Heart left ventricle (tissue), 16 donors: ENCODE measurements around the gene STKLD1. TPM values are rescaled to one million over a fixed set of nuclear protein-coding genes. Genes with fewer than 3 reads are reported as not detected.
A peak's percentile ranks its signal among the peaks of the same experiment; 100 is the strongest.

Source experiments
- ATAC-seq, 4 donors: fragments of 200-7000 bp; cut with Tn5 transposase; one replicate each; pipeline ENCODE4 v1.9.1; 2020 to 2022; ENCODE audit warnings: moderate library complexity in 4 of 4, mild to moderate bottlenecking in 3 of 4, moderate number of reproducible peaks in 1 of 4
- DNase-seq, 5 donors: peaks; one replicate each; pipeline ENCODE4 v3.0.0-alpha.2; 2020
- H3K27ac ChIP-seq, 12 donors: fragments of 200-600 bp; sonication (generic) in 4 of 12; one replicate each; pipeline versions ENCODE4 v1.5.0 to v1.8.0; 2016 to 2022; ENCODE audit warnings: mild to moderate bottlenecking in 2 of 12
- H3K27me3 ChIP-seq, 9 donors: fragments of 200-600 bp; sonication (generic) in 2 of 9; one replicate each; pipeline versions ENCODE4 v1.5.1 to v1.8.0; 2016 to 2022; ENCODE audit warnings: mild to moderate bottlenecking in 3 of 9
- H3K36me3 ChIP-seq, 9 donors: fragments of 200-600 bp; sonication (generic) in 2 of 9; one replicate each; pipeline versions ENCODE4 v1.5.0 to v1.8.0; 2018 to 2022; ENCODE audit warnings: mild to moderate bottlenecking in 2 of 9
- H3K4me1 ChIP-seq, 12 donors: fragments of 200-600 bp; sonication (generic) in 4 of 12; one replicate each; pipeline versions ENCODE4 v1.5.0 to v1.8.0; 2016 to 2022; ENCODE audit warnings: mild to moderate bottlenecking in 3 of 12
- H3K4me3 ChIP-seq, 12 donors: fragments of 200-600 bp; sonication (generic) in 4 of 12; one replicate each; pipeline versions ENCODE4 v1.5.0 to v1.8.0; 2017 to 2022; ENCODE audit warnings: mild to moderate bottlenecking in 9 of 12, moderate library complexity in 4 of 12
- H3K9me3 ChIP-seq, 12 donors: fragments of 200-600 bp; sonication (generic) in 4 of 12; one replicate each; pipeline versions ENCODE4 v1.5.0 to v1.8.0; 2016 to 2022; ENCODE audit warnings: mild to moderate bottlenecking in 1 of 12
- CTCF ChIP-seq, 12 donors: fragments of 200-600 bp; sonication (generic) in 4 of 12; IDR thresholded peaks; one replicate each; pipeline versions ENCODE4 v1.5.0 to v1.8.0; 2018 to 2022; ENCODE audit warnings: antibody characterized with exemption in 12 of 12, mild to moderate bottlenecking in 5 of 12
- POLR2A ChIP-seq, 2 donors: fragments of 450-650 bp; IDR thresholded peaks; one replicate each; pipeline ENCODE4 v1.6.1; 2017; ENCODE audit warnings: antibody characterized with exemption in 2 of 2, mild to moderate bottlenecking in 2 of 2, moderate library complexity in 2 of 2
- WGBS, 4 donors: extraction: QIAGEN DNeasy Blood & Tissue Kit in 2 of 4; methylation state at CpG; one replicate each; pipeline versions ENCODE4 v1.1.5 to v1.1.7; 2013 to 2018; 5-methylcytosine and 5-hydroxymethylcytosine counted together
- intact Hi-C, 10 donors: fragments of 100-400 bp; cut with DNase I; formaldehyde crosslinking; loops; one replicate each; pipeline versions ENCODE4 v1.11.1 to v1.14.2; 2022
- polyA plus RNA-seq, 2 donors: library from polyadenylated mRNA; stranded (reverse); fragments of 200-250 nt; gene quantifications; one replicate each; pipeline ENCODE4 v1.2.3, GENCODE V29; 2013
- total RNA-seq, 9 donors: library from RNA; depleted of rRNA in 2 of 9; stranded (reverse); fragments of >200 nt in 2 of 9; fragmentation: NEBNext Ultra II Directional in 3 of 9; extraction: Animal tissue kit (Norgen Biotek cat#: 25700) in 3 of 9; gene quantifications; one replicate each; pipeline versions ENCODE4 v1.1.0 to v1.2.4, GENCODE V29; 2016 to 2023
- donor health status: ischemic (EF 13 %, LVEDD 7.1; RV severe dilation, severe dysfunction).
- donor health status: healthy with polysubstance abuse.
- donor health status: DM: no; HTN: yes; CAD: no.
- donor health status: DM: no; HTN: no; CAD: no.
- donor health status: ischemic (EF 25% LVEDD 6.9; RV normal size, moderate dysfunction).
- donor health status: ischemic (EF 25% LVEDD 5.7; RV mildly dilated, moderate dysfunction).
- donor health status: healthy.
- donor health status: DM: yes; HTN: yes; CAD: no.
- donor health status: ischemic (EF 35%, LVEDD 5.7; RV mildly dilated, moderate dysfunction).
- donor health status: nonischemic (EF 11% LVEDD 7.7; RV severe dilation, severe dysfunction).
- donor health status: DM: yes; HTN: yes; CAD: no.
- donor health status: PGD.
- donor health status: ischemic (EF 29% LVEDD 5.4; RV normal size, mild dysfunction).
- donor health status: nonischemic (EF 23%, LVEDD 6.1; RV moderate dilation, normal function).

STKLD1 gene
- total and polyA plus RNA-seq, 11 donors, result 0.25 to 0.91 (median 0.46) TPM; not detected in 2

GRCh38 chr9:133436681-133437080 is 60.5 kb downstream of the STKLD1 start:
- TF ChIP-seq CTCF (IDR thresholded peaks at IDR 0.05) (no peak), POLR2A (IDR thresholded peaks at IDR 0.05) (no peak)
- no peaks in the 10 kb centered on the region for H3K4me1 ChIP-seq
- WGBS, 4 donors, result 78 to 84% (median 82%) methylated on average over 15 to 16 of the region's 16 CpGs
- no peak overlapping the region for H3K4me3 ChIP-seq
- no peak overlapping the region for H3K27ac ChIP-seq
- DNase-seq, result peak in 1 of 5 donors; percentile 25
- no peak for ATAC-seq
- H3K27me3 ChIP-seq, result no peaks in the 10 kb centered on the region
- H3K36me3 ChIP-seq, result no peaks in the 10 kb centered on the region
- H3K9me3 ChIP-seq, result no peaks in the 10 kb centered on the region
- intact Hi-C loops, result no loop called here

DNA sequence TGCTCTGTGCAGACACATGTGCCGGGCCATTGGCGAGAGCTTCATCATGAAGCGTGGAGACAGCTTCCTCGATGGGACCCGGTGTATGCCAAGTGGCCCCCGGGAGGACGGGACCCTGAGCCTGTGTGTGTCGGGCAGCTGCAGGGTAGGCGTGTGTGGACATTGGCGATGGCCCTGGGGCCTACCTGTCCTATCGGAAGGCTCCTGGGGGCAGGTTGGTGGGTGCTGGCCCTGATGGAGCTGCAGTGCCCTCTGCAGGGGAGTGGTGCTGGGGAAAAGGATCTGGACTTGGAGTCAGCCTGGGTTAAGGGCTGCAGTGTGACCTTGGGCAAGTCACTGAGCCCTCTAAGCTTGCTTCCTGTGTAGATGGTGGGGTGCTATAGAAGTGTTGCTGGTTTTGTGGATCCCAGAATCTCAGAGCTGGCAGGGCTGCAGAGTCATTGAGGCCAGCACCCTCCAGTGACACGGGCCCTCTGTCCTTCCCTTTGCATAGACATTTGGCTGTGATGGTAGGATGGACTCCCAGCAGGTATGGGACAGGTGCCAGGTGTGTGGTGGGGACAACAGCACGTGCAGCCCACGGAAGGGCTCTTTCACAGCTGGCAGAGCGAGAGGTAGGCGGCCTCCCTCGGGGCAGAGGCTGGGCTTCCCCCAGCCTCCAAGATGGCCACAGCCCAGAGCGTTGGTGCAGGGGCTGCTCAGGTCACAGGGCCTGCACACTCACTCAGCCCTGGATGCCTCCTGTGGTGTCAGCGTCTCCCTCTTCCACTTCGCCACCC is 61.8 kb downstream of the STKLD1 start:
- Histone ChIP-seq H3K36me3 (no peaks in the 10 kb centered on the region), H3K4me1 (no peaks in the 10 kb centered on the region), H3K4me3 (no peak overlapping the region), H3K27ac (no peak overlapping the region), H3K9me3 (no peaks in the 10 kb centered on the region), H3K27me3 (no peaks in the 10 kb centered on the region)
- TF ChIP-seq POLR2A (IDR thresholded peaks at IDR 0.05), result no peak
- ATAC-seq, result no peak
- intact Hi-C loops, result no loop called here
- DNase-seq, result no peak
- whole genome bisulfite sequencing, 4 donors, result 89 to 95% (median 91%) methylated on average over 17 to 20 of the region's 20 CpGs

DNA sequence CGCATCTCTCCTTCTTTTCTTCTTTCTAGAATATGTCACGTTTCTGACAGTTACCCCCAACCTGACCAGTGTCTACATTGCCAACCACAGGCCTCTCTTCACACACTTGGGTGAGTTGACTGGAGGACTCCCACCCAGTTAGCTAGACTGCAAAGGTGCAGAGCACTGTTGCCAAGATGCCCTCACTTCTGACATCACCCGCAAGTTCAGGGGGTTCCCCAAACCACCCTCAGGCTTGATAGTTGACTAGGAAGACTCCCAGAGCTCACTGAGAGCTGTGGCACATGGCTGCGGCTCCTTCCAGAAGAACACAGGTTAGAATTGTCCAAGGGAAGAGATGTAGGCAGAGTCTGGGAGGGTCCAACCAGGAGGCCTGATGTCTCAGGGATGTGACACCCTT is 63.2 kb downstream of the STKLD1 start:
- H3K36me3 ChIP-seq, result no peaks in the 10 kb centered on the region
- ATAC-seq, result no peak
- H3K4me3 ChIP-seq, result no peak overlapping the region
- H3K9me3 ChIP-seq, result no peaks in the 10 kb centered on the region
- intact Hi-C loops, result no loop called here
- TF ChIP-seq POLR2A (IDR thresholded peaks at IDR 0.05), result no peak
- TF ChIP-seq CTCF (IDR thresholded peaks at IDR 0.05), result no peak
- no peak for DNase-seq
- no peaks in the 10 kb centered on the region for H3K4me1 ChIP-seq
- no peaks in the 10 kb centered on the region for H3K27me3 ChIP-seq
- H3K27ac ChIP-seq, result no peak overlapping the region
- WGBS, 4 donors, result 70 to 86% (median 75%) methylated on average over 4 of the region's 4 CpGs

GRCh38 chr9:133440874-133441273 is 64.7 kb downstream of the STKLD1 start:
- H3K27me3 ChIP-seq, result no peaks in the 10 kb centered on the region
- H3K27ac ChIP-seq, result no peak overlapping the region
- 89 to 94% (median 90%) methylated on average over 12 of the region's 12 CpGs for WGBS, 4 donors
- no peak for DNase-seq
- no peaks in the 10 kb centered on the region for H3K36me3 ChIP-seq
- TF ChIP-seq CTCF (IDR thresholded peaks at IDR 0.05) (no peak), POLR2A (IDR thresholded peaks at IDR 0.05) (no peak)
- no peaks in the 10 kb centered on the region for H3K9me3 ChIP-seq
- intact Hi-C loops, result no loop called here
- no peak for ATAC-seq
- no peak overlapping the region for H3K4me3 ChIP-seq
- H3K4me1 ChIP-seq, result no peaks in the 10 kb centered on the region

- no peak for ATAC-seq
- 45 to 65% (median 54%) methylated on average over 3 to 5 of the region's 5 CpGs for WGBS, 4 donors
- H3K9me3 ChIP-seq, result no peaks in the 10 kb centered on the region
- intact Hi-C loops, result no loop called here
- no peak overlapping the region for H3K27ac ChIP-seq
- no peak overlapping the region for H3K4me3 ChIP-seq
- DNase-seq, result no peak
- H3K27me3 ChIP-seq, result no peaks in the 10 kb centered on the region
- H3K36me3 ChIP-seq, result no peaks in the 10 kb centered on the region
- no peak for TF ChIP-seq POLR2A (IDR thresholded peaks at IDR 0.05)
- no peak for TF ChIP-seq CTCF (IDR thresholded peaks at IDR 0.05)
- no peaks in the 10 kb centered on the region for H3K4me1 ChIP-seq
Observed at GRCh38 chr9:133441571-133441970, 65.4 kb downstream of the STKLD1 start.
